GM18519 (cell line): ENCODE data around the gene PPP1R2.

Experiments used
- ATAC-seq: cut with Tn5 transposase; IDR thresholded peaks from one replicate; pipeline ENCODE4 v1.9.1; 2021; ENCODE audit warnings: mild to moderate bottlenecking, moderate library complexity; ENCODE audit not compliant: unreplicated experiment, low FRiP score

Gene PPP1R2

GRCh38 chr3:195568630-195569029, 25.5 kb upstream of the PPP1R2 start:
- ATAC-seq = no peak

GRCh38 chr3:195566797-195567196, 23.7 kb upstream of the PPP1R2 start:
- no peak for ATAC-seq

- ATAC-seq = no peak
Observed at GRCh38 chr3:195565716-195566115, 22.6 kb upstream of the PPP1R2 start.

GRCh38 chr3:195563317-195563716, 20.2 kb upstream of the PPP1R2 start:
- ATAC-seq = no peak

- no peak for ATAC-seq
Observed at GRCh38 chr3:195559723-195560409, 16.7 kb upstream of the PPP1R2 start.

GRCh38 chr3:195558602-195559001, 15.5 kb upstream of the PPP1R2 start:
- ATAC-seq = no peak

GRCh38 chr3:195557322-195557721, 14.2 kb upstream of the PPP1R2 start:
- no peak for ATAC-seq

GRCh38 chr3:195556390-195556789, 13.3 kb upstream of the PPP1R2 start:
- no peak for ATAC-seq

- ATAC-seq = no peak
Observed at GRCh38 chr3:195555110-195555509, 12.0 kb upstream of the PPP1R2 start.

- no peak for ATAC-seq
Observed at GRCh38 chr3:195554458-195554857, 11.3 kb upstream of the PPP1R2 start.

GRCh38 chr3:195553268-195553667, 10.1 kb upstream of the PPP1R2 start:
- ATAC-seq = no peak

- ATAC-seq = no peak
Observed at GRCh38 chr3:195551381-195551978, 8.4 kb upstream of the PPP1R2 start.

GRCh38 chr3:195550723-195551122, 7.6 kb upstream of the PPP1R2 start:
- no peak for ATAC-seq

- ATAC-seq = no peak
Observed at GRCh38 chr3:195549931-195550519, 6.9 kb upstream of the PPP1R2 start.

- no peak for ATAC-seq
Observed at GRCh38 chr3:195548987-195549386, 5.9 kb upstream of the PPP1R2 start.

- ATAC-seq = no peak
Observed at GRCh38 chr3:195548501-195548900, 5.4 kb upstream of the PPP1R2 start.

- ATAC-seq = no peak
Observed at GRCh38 chr3:195548006-195548405, 4.9 kb upstream of the PPP1R2 start.

GRCh38 chr3:195546130-195546560, 3.0 kb upstream of the PPP1R2 start:
- no peak for ATAC-seq

- ATAC-seq = no peak
Observed at GRCh38 chr3:195544634-195545033, 1.5 kb upstream of the PPP1R2 start.

GRCh38 chr3:195544230-195544536, 1.1 kb upstream of the PPP1R2 start:
- no peak for ATAC-seq

- no peak for ATAC-seq
Observed at GRCh38 chr3:195543500-195544229, 540 bp upstream of the PPP1R2 start.

- ATAC-seq = no peak
Observed at GRCh38 chr3:195542316-195542697, 818 bp downstream of the PPP1R2 start.
